DOHH2 (cell line): ENCODE data around the gene ASIC3.

ENCODE experiments used
- EZH2phosphoT487 ChIP-seq: fragments of 200-600 bp; sonication (generic); IDR thresholded peaks from 2 replicates; pipeline ENCODE4 v1.6.1; 2017; ENCODE audit warnings: borderline replicate concordance, mild to moderate bottlenecking, antibody characterized with exemption, low read length, moderate library complexity, mixed read lengths
- TF ChIP-seq, protein P1 (sequence below): fragments of 200-600 bp; sonication (generic); IDR thresholded peaks from one replicate; pipeline ENCODE4 v1.5.1; 2014; ENCODE audit warnings: antibody characterized with exemption, mild to moderate bottlenecking, low read depth, low read length; ENCODE audit not compliant: poor library complexity, severe bottlenecking

DNA sequence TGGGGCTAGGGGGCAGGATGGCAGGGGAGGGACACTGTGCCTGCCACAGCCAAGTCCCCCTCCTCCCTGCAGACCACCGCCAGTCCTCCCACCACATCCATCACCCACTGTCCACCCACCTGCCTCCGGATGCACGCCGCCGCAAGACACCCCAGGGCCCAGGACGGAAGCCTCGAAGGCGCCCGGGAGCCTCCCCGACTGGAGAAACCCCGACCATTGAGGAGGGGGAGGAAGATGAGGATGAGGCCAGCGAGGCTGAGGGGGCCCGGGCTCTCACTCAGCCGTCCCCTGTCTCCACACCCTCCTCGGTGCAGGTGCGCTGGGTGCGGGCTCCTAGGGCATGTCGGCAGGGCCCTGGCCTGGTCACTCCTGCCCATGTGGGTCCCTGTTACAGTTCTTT, 16.1 kb downstream of the ASIC3 start:
- TF ChIP-seq, protein P1, sequence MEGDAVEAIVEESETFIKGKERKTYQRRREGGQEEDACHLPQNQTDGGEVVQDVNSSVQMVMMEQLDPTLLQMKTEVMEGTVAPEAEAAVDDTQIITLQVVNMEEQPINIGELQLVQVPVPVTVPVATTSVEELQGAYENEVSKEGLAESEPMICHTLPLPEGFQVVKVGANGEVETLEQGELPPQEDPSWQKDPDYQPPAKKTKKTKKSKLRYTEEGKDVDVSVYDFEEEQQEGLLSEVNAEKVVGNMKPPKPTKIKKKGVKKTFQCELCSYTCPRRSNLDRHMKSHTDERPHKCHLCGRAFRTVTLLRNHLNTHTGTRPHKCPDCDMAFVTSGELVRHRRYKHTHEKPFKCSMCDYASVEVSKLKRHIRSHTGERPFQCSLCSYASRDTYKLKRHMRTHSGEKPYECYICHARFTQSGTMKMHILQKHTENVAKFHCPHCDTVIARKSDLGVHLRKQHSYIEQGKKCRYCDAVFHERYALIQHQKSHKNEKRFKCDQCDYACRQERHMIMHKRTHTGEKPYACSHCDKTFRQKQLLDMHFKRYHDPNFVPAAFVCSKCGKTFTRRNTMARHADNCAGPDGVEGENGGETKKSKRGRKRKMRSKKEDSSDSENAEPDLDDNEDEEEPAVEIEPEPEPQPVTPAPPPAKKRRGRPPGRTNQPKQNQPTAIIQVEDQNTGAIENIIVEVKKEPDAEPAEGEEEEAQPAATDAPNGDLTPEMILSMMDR = no peak
- TF ChIP-seq EZH2phosphoT487 = no peak
